HG03432 (cell line): ENCODE results near the gene SCAF8.
A peak's percentile ranks its signal among the peaks of the same experiment; 100 is the strongest.
"Not testable (repeated sequence)": the region's sequence is repeated elsewhere in the genome, so short reads cannot be mapped to it uniquely, and the experiment has no call there.

Experiments used
- ATAC-seq: cut with Tn5 transposase; IDR thresholded peaks from one replicate; pipeline ENCODE4 v1.9.1; 2021; ENCODE audit warnings: mild to moderate bottlenecking, moderate library complexity; ENCODE audit not compliant: unreplicated experiment

Gene SCAF8

GRCh38 chr6:154732538-154733182 lies 556 bp upstream of the SCAF8 start:
- ATAC-seq, result no peak

DNA sequence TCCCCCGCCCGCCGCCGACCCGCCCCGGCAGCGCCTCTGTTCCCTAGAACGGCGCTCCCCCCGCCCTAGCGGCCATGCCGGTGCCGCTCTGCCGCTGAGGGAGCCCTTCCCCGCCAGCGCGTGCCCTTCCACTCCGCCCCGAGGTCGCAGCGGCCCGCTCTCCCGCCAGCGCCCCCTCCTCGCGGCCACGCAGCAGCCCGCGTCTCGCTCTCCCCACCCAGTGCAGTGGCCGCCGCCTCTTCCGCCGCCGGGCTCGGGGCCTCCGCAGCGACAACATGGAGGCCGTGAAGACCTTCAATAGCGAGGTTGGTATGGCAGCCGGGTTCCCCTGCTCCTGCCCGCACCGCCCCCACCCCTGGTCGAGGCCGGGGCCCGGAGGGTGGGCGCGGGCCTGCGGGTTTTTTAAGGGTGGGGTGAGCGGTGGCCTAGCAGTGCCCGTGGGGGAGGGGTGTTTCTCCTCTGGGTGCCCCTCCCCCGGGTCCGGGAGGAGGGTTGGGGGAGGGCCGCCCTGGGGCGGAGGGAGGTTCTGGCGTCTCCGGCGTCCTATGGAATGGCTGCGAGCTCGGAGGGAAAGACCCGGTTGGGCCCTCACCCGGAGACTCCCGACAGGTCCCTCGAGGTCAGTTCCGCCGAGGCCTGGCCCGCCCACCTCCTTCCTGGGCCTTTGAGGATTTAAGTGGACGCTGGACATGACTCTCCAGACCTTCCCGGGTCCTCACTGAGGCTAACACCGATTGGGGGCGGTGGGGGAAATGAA lies 588 bp downstream of the SCAF8 start:
- ATAC-seq, result peak; percentile 83

DNA sequence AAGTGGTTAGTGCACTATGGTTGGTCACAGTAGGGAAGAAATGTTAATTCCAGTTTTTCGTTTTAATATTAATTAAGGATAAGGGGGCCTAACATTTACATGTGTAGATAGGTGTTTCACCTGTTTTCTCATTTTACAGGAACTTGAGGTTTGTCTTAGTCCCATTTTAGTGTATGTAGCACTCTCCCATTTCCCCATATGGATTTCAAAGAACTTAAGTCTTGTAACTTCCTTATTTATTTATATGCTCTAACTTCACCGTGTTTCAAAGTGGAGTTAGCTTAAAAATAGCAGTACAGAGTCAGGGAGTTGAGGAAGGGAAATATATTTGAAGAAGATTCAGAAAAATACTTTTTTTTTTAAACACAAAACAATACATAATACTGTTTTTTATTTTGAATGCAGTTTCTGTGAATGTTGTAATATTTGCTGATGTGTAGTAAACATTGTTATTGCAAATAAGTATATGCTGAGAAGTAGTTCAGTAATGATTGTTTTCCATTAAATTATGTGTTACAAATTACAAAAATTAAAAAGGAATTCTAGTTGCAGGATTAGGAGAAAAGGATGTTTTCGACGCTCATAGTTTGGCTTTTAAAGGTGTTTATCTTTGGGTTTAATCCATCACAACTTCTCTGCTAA lies 3.5 kb downstream of the SCAF8 start:
- ATAC-seq, result no peak

DNA sequence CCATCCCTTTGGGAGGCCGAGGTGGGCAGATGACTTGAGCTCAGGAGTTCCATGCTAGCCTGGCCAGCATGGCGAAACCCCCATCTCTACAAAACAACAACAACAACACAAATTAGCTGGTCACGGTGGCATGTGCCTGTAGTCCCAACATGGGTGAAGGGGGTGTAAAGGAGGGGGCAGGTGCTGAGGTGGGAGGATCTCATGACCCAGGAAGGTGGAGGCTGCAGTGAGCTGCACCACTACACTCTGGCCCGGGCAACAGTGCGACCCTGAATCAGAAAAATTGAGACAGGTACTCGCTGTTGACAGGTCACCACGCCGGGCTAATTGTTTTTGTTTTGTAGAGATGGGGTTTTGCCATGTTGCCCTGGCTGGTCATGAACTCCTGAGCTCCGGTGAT lies 4.2 kb downstream of the SCAF8 start:
- ATAC-seq, result no peak

DNA sequence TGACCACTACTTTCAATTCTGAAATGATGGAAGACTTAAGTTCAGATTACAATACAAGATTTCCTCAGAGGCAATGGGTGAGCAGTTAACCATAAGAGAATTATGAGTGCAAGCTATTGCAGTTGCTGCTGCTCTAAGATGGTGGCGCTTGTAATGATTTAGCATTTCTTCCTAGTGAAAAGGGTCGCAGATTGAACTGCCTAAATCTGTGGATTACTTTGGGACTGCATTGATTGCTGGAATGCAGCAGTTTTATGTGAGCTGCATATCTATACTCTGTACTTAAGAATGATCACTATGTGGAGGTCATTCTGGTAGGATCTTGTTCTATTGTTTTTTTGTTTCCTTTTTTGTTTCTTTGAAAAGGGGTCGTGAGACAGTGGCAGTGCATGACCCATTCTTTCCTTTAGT lies 5.3 kb downstream of the SCAF8 start:
- no peak for ATAC-seq

DNA sequence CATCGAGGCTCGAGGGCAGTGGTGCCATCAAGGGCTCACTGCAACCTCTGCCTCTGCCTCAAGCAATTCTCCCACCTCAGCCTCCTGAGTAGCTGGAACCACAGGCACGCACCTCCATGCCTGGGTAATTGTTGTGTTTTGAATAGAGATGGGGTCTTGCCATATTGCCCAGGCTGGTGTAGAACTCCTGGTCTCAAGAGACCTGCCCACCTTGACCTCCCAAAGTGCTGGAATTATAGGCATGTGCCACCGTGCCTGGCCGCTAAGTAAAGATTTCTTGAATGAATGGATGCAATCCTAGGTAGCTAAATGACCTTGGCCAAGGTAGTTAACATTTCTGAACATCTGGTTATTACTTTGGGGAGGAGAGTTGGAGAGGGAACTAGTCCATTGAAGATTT lies 7.4 kb downstream of the SCAF8 start:
- ATAC-seq, result no peak

DNA sequence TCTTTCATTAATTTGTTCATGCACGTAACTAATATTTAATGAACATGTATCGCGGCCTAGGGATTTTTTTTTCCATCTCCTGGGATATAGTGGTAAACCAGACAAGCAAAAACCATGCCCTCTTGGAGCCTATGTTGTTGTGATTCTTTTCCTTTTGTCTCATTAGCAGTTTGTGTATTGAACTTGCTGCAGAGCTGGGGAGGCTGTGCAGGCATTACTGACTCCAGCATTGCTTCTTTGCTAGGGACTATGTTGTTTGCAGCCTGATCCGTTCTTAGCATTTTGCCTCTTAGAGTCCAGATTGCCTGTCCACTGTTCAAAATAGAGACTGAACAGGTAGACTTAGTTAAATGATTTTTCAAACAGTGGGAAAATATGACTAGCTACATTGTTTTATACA lies 9.7 kb downstream of the SCAF8 start:
- ATAC-seq, result no peak

DNA sequence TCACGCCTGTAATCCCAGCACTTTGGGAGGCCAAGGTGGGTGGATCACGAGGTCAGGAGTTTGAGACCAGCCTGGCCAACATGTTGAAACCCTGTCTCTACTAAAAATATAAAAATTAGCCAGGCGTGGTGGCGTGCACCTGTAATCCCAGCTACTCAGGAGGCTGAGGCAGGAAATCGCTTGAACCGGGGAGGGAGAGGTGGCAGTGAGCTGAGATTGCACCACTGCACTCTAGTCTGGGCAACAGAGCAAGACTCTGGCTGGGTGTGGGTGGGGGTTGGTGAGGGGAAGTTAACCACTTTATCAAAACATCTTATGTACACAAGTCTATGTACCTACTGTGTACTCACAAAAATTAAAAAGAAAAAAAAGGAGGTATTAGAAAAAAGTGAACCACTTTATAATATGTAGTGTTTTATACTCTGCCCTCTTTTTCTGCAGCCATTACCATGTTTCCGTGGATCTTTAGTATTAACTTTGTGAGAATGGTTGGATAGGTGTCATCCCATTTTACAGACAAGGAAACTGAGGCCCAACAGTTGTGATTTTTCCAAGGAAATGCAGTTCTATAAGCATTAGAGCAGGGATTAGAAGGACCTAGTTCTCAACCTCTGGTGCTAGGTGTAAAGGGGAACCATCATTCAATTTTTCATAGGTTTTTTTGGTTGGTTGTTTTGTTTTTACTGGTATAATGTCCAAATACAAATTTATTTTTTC lies 11.0 kb downstream of the SCAF8 start:
- ATAC-seq, result not testable (repeated sequence)

- no peak for ATAC-seq
Observed at GRCh38 chr6:154745243-154745642, 12.0 kb downstream of the SCAF8 start.

GRCh38 chr6:154749341-154749740 lies 16.1 kb downstream of the SCAF8 start:
- ATAC-seq, result no peak

DNA sequence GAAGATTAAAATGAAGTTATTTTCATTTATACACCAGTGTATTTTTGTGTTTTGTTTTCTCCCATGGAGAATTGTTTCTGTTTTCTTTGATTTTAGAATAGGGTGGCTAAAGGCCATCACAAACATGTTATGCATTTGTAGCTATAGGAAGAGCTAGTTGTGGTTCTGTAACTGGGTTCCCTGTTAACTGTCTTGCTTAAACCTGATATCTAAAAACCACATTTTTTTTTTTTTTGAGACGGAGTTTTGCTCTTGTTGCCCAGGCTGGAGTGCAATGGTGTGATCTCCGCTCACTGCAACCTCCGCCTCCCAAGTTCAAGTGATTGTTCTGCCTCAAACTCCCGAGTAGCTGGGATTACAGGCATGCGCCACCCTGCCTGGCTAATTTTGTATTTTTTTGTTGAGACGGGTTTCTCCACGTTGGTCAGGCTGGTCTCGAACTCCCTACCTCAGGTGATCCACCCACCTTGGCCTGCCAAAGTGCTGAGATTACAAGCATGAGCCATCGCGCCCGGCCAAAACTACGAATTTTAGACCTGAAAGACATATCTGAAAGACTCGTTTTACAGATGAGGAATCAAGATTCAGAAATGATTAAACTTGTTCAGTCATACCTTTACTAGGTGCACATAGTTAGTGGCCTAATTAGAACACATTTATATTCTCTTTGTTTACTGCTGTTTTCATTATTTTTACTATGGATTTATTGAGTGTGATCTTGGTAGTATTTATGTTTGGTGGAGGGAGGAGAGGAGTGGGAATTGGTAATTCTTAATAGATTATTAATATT lies 18.0 kb downstream of the SCAF8 start:
- ATAC-seq, result no peak

DNA sequence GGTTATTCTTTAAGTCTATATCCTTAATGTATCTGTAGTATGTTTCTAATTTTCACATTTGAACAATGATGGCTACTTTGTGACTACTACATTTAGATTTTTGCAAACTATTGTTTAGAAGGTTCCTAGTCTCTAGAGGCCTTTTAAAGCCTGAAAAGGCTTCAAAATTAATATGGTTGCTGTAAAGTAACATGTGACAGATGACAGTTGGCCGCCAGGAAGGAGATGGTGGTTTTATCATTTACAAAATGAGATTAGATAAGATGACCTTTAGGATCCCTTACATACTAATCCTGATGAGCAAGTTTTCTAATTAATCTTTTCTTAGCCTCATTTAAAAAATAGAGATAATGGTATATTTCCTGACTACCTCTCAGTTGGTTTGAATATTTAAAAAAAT lies 18.8 kb downstream of the SCAF8 start:
- ATAC-seq, result no peak

GRCh38 chr6:154754152-154754551 lies 20.9 kb downstream of the SCAF8 start:
- ATAC-seq, result no peak

DNA sequence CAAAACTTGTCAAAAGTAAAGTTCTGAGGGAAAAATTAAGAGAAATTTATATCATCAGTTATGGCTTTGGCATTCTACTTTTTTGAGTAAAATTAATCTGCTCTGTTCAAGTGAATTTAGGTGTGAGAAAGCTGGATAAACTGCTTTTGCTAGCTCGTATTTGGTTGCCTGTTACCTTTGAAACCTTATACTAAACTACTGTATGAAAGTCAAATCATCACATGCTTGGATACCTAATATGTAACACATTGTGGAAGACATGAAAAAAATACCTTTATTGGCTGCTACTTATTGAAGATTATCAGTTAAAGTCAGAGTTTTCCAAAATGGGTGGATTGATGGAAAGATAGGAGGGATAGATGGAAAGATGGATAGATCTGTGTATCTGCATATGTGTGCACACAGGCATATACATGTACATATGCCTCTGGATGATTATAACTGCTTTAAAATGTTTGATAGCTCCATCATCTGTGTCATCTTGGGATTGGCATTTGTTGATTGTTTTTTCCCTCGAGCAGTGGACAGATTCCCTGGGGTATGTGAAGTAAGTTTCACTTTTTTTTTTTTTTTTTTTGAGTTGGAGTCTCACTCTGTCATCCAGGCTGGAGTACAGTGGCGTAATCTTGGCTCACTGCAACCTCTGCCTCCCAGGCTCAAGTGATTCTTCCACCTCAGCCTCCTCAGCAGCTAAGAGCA lies 24.3 kb downstream of the SCAF8 start:
- ATAC-seq, result no peak

DNA sequence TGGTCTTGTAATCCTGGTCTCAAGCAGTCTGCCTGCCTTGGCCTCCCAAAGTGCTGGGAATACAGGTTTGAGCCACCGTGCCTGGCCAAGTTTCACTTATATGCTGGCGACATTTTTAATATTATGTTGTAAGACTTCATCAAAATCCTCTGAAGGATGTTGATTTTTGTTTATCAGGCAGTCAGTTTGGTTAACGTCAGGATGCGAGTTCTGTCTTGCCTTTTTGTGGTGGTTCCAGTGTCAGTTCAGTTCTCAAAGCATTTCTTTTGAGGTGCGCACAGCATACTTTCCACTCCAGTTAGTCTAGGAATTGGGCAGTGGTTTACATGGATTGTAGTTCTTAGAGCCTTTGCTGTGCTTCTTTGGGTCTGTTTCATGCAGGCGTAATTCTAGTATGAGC lies 24.9 kb downstream of the SCAF8 start:
- no peak for ATAC-seq

DNA sequence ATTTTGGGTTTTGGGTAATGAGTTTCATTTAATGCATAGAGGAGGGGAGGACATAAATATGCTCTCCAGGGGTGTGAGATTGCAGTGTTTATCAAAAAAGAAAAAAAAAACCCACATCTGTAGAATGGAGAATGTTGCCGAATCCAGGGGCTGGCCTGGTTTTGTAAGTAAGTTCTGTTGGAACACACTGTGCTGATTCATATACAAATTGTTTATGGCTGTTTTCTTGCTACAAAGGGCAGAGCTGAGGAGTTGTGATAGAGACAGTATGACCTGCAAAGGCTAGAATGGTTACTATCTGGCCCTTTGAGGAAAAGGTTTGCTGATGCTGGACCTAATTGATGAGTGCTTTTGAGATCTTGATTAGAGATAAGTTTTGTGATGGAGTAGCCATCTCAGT lies 30.4 kb downstream of the SCAF8 start:
- ATAC-seq, result no peak

- ATAC-seq, result no peak
Observed at GRCh38 chr6:154765273-154765672, 32.1 kb downstream of the SCAF8 start.

- no peak for ATAC-seq
Observed at GRCh38 chr6:154766288-154766687, 33.1 kb downstream of the SCAF8 start.

GRCh38 chr6:154767003-154767723 lies 33.9 kb downstream of the SCAF8 start:
- no peak for ATAC-seq

- no peak for ATAC-seq
Observed at GRCh38 chr6:154768280-154768679, 35.1 kb downstream of the SCAF8 start.
